ELF-1 (cell line): ENCODE measurements around the gene CUBN.

Experiments used
- DNase-seq: peaks from one replicate; pipeline ENCODE4 v3.0.0-alpha.2; 2016; ENCODE audit warnings: low read depth, low spot score

CUBN gene

DNA sequence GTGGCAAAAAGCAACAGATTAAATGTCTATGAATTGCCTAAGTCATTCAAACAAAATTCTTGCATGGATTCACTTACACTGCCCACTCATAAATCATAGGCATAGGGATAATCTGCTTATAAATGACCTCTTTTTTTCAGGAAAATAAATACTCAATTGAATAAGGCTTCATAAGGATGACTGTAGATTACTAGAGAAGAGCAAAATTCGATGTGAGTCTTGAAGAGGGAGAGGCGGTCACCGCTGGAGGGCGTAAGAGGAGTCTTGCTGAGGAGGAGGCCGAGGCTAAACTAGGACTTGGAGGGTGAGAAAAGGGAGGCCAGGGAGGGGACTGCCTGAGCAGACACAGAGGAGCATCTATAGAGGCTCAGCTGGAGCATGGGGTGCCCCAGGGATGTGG is 177.0 kb downstream of the CUBN start:
- DNase-seq = peak; percentile 24

DNA sequence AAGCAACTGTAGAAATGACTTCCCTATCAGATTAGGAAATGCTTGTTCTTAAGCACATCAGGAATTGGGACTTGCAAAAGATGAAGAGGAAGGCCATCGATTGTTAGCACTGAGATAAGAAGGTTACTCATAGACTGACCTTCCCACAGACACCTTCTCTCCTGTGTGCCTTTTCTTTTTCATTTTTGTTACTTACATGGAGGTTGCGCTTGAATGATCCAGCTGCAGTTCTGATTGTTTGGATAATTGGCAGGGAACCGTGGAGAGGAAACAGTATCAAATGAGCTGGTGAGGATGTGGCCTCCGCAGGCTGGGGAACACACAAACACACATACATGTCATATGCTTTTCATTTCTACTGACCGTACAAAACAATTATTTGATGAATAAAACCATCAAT is 177.5 kb downstream of the CUBN start:
- DNase-seq = no peak

DNA sequence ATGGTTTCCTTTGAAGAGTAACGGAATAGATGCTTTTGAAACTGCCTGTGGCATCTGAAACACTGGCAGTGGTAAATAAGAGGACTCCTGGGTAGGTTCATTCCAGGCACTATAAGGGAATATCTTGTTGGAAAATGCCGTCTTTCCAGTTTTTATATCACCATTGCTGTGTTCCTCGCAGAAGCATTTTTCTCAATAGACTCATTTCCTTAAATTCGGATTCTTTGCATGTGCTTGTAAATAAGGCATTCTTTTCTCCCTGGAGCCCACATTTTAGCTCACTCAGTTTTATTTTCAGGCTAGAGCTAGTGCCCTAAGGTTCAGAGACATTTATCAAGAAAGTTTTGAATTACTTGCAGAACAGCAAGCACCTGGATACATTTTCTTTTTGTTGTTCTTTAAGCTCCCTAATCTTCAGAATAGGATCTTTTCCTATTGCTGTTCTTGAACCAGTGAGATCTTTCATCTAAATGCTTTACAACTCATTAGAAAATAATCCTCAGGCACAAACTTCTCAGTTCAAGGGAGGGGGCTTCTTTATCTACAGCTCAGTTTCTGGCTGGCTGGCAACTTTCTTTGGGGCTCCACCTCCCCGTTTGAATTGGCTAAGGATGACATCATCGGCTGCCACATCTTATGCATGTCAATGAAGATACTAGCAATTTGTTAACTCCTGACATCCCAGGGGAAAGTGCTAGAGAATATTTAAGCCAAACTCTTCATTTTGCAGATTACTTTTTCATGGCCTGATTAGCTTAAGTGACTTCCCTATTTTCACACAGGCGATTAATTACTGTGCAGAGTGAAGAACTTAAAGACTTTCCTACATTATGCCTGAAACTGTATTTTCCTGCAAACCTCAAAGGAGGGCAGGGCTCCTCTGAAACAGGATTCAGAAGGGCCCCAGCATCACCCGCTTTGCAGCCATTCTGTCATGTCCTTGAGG is 178.7 kb downstream of the CUBN start:
- peak; percentile 69 for DNase-seq

DNA sequence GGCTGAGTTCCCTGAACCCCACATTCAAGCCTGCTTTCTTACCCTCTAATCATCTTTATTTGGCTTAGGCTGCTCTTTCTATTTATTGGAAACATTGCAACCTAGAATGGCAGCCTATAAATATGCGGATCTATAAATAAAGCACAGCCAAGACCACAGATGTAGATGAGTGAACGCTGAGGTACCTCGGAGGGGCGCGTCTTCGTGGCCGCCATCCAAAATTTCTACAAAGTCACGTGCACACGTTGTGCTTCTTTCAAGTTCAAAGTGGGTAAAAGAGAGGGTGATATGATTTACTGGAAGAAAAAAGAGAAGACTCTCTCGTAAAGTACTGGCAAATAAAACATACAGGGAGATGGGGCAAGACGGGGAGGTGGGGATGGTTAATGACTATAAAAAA is 179.8 kb downstream of the CUBN start:
- no peak for DNase-seq

DNA sequence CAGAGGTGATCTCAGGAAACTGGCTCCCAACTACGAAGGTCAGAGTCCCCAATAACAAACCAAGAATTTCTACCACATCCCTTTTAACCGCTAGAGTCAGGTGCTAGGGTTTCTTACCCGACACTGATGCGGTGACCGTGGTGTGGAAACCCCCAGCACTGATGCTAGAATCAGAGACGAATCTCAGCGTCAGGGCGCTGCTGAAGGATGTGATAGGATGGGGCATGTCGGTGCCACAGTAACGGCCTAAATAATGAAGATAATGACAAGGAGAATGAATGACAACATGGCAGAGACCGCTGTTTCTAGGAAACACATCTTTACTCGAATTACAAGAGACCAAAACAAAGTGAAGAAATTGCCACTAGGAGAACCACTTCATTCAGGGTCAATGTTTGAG is 181.2 kb downstream of the CUBN start:
- DNase-seq = no peak

DNA sequence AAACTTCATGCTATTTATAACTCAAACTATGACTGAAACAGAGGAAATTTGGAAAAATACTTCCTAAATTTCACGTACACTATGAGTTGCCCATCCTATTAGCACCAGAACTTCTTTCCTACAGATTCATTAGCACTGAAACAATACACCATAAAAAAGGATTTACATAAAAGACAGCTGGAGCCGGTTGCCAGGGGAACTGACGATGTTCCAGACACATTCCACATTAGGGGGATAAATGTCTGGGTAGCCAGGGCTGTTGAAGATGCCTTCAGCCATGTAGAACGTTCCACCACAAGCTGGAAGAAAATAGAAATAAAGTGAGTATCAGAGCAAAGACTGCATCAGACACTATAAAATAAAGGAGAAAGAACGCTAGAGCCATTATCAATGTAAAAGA is 182.5 kb downstream of the CUBN start:
- no peak for DNase-seq

DNA sequence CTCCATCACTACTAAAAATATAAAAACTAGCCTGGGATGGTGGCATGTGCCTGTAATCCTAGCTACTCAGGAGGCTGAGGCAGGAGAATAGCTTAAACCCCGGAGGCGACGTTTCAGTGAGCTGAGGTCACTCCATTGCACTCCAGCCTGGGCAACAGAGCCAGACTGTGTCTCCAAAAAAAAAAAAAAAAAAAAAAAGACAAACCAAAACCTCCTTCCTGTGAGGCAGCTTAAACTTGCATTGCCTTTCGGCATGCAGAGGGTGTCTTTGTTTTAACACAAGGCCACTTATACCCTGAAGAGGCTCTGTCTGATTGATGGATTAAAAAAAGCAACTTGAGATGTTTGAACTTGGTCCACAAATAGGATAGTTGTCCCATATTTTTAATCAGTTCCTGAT is 184.0 kb downstream of the CUBN start:
- DNase-seq = peak; percentile 32

DNA sequence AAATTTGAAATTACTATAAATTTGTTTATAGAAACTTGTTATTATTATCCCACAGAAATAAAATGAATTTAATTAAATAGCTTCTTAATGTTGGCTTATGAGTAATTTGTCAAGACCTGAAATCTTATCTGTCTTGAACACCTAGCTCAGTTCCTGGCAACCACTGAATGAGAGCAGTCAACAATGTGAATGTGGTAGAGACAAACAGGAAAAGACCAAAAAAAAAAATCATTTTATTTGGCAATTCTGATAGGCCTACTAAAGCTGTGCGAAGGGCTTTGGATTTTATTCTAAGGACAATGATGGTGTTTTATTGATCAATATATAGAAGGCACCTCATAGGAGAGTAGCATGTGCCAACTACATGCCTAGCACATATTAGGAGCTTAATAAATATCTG is 184.6 kb downstream of the CUBN start:
- DNase-seq = no peak

DNA sequence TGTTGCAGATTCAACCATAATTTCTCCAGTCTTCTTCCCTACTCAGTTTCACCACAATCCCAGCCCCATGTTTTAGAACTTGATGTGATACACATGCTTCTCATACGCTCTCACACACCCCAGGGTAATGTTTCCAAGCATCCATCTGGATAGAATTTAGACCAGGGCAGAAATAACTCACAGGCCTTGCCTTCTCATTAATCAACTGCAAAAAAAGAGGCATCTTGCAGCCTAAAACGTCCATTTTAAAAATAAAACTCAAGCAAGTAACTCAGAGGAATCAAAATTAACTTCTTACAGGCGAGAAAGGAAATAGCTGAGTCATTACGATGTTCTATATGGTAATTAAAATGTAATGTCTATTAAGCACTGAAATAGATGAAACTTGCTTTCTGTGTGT is 185.2 kb downstream of the CUBN start:
- DNase-seq = no peak

DNA sequence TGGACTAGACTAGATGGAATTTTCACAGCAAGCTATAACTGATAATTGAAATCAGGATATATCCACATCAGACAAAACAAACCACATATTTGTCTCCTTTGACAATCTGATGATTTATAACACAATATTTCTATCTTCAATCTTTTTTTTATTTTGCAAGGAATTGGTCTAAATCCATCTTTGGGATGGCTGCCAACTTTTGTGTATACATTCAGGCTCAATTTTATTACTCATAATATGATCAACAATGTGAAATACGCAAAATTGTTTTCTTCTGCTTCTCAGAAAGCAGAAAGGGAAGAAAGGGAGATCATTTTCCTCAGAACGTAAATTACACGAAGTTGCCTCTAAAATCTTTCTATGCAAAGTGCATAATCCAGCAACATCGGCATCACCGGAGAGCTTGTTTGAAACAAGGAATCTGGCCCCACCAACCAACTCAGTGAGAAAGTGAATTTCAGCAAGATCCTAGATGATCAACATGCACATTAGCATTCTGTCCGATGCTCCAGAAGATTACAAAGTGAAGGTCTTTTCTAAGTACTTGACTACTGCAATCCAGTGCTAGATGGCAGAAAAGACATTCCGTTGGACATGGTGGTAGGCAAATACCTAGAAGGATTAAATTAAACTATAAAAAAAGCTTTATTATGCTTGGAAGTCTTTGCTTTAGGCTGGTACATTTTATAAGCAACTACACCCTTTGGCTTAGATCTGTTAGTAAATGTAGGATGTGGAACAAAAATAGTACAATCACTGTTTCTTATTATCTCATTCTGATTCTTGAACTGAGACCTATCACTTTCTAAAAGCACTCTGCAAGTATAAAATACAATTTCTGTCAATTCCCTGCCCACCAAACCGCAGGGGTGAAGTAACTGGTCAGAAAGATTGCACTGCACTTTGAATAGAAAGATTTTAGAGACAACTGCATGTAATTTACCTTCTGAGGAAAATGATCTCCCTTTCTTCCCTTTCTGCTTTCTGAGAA is 186.0 kb downstream of the CUBN start:
- no peak for DNase-seq

DNA sequence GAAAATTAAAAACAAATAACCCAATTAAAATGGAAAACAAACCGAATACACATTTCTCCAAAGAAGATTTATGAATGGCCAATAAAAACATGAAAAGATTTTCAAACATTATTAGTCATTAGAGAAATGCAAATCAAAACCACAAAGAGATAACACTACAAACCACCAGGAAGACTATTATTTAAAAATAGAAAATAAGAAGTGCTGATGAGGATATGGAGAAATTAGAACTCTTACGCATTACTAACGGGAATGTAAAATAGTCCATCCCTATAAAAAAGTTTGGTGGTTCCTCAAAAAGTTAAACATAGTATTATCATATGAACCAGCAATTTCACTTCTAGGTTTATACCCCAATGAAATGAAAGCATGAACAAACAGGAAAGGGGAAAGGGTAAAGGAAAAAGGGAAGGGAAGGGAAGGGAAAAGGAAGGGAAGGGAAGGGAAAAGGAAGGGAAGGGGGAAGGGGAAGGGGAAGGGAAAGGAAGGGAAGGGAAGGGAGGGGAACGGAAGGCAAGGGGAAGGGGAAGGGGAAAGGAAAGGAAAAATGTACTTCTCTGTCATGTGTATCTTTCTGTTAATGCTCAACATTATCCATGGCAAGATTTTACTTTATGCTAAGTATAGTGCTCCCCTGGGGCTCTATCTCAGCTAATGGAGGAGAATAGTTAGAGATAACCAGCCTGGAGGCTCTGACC is 187.1 kb downstream of the CUBN start:
- no peak for DNase-seq

DNA sequence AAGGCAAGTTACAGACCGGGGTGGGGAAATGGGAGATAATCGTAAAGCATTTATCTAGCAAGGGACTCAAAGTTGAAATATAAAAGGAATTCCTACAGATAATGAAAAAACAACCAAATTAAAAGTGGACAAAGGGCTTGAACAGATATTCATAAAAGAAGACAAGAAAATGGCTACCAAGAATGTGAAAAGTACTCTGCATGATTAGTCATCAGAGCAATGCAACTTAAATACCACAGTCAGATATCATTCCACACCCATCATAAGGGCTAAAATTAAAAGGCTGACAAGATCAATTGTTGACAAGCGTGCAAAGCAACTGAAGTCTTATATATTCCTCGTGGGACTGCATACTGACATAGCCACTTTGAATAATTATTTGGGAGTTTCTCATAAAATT is 187.7 kb downstream of the CUBN start:
- DNase-seq = no peak

DNA sequence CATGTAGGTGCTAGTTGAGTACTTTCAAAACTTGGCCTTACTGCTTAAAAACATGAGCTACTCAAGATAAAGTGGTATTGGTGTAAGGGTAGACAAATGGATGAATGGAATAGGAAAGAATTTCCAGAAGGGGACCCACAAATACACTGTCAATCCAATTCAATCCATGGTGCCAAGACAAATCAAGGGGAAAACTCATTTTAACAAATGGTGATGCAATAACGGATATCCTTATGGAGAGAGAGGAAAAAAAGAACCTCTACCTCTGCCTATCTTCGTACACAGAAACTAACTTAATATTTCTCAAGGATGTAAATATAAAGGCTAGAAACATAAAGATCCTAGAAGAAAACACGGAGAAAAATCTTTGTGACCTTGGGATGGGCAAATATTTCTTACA is 188.5 kb downstream of the CUBN start:
- no peak for DNase-seq

DNA sequence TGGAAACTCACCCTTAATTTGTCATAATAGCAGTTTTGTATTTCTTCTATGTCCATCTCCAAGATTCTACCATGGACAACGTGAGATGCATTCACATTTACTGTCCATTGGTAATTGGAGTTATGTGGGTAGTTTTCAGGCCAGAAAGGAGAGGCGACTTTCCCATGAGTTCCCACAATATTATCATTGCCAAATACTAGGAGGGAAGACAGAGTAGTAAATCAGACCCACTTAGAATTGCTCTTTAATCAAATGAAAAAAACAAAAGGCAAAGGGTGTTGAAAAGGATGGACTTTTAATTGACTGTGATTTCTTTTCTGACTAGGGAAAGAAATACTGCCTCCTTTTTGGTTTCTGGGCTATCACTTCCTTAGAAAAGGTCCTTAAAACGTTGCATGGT is 190.7 kb downstream of the CUBN start:
- no peak for DNase-seq

DNA sequence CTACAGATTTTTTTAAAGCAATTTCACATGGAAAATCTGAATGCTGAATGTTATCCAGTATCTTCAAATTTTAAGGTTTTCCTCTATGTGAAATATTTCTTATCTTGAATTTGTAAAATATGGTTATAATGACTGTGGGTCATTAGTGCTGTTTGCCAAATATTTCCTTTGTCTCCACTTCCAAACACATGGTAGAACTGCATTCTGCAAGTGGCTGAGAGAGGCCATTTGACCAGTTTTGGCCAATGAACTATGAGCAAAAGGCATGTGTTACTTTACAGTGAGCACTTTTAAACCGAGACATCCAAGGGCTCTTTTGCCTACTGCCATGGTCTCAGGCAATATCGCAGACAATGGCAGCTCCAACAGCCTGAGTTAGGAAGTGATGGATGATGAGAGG is 195.2 kb downstream of the CUBN start:
- no peak for DNase-seq

DNA sequence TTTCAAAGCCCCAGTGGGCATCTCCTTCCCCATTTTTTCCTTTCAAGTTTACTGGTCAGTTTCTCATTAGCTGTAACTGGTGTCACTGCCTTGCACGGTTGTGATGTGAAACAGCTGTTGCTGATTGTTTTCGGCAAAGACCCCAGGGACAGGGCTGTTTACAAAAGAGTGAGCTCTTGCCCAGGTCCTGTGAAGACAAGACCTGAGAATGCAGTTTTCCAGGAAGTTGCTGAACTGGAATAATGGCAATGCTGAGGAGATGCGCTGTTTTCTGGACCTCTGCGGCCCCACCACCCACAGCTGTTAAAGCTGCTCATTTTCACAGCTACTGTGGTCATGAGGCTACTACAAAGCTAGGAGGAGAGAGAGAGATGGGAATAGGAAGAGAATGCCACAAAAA is 195.8 kb downstream of the CUBN start:
- peak; percentile 40 for DNase-seq

DNA sequence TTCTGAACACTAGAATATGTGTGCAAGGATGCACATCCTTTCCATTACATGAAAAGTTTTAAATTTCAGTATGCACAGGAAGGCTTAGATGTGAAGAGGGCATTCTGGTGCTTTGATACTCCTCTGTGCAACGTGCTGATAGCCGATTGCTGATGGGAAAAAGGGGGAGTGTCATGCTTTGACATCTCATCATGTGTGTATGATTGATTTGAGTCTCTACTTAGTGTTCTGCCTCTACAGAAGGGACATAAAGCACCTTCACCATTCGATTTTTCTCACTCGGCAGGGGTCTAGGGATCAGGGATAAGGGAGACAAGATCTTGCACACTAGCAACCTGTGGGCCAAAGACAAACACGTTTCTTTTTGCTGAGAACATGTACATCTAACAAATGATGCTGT is 197.7 kb downstream of the CUBN start:
- no peak for DNase-seq

DNA sequence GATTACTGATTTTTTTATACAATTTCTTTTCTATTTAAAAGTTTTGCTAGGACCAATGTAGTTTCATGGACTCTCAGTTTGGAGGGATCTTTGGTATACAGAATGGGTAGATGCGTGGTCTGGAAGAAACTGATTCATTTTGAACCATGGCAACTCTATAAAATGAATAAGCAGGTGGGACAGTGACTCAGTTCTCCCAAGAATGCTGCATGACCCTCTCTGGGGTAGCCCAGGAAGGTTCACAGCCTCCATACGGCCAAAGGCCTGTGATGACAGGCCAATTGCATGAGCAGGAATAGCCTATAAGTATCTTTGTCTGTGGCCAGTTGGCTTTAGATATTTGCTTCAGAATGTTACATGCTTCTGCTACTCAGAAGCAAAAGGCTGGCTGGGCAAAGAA is 199.1 kb downstream of the CUBN start:
- DNase-seq = no peak

DNA sequence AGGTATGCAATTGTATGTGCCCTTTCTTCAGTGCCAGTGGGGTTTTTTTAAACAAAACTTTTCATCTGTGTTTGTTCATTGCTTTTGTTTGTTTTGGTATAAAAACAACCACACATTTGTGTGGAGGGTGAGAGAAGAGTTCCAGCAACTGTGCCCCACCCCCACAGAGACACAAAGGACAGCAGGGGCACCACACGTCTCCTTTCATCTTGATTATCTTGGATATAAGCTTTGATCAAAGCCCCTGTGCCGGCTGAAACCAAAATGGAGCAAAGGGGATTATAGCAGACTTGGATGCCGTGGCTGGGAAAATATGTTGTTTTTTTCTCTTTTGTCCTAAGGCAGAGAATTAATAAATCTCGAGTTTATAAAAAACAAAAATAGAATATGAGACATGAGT is 200.5 kb downstream of the CUBN start:
- peak; percentile 37 for DNase-seq

DNA sequence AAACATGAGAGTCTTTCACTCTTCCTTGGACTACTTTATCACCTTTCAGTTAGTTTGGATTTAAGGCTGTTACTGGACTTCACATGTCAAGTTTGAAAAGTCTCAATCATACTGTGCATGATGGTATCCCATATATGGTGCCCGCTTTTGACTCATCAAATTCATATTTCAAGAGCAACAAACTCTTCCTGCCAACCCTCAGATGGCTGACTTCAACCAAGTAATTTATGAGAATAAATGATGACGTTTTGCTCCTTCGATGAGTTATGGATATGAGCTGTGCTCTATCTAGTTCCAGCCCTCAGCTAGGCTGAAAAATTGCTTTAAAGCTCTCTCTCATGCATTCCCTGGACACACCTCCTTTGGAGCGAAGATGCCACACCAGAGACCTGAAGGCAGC is 202.1 kb downstream of the CUBN start:
- DNase-seq = no peak

DNA sequence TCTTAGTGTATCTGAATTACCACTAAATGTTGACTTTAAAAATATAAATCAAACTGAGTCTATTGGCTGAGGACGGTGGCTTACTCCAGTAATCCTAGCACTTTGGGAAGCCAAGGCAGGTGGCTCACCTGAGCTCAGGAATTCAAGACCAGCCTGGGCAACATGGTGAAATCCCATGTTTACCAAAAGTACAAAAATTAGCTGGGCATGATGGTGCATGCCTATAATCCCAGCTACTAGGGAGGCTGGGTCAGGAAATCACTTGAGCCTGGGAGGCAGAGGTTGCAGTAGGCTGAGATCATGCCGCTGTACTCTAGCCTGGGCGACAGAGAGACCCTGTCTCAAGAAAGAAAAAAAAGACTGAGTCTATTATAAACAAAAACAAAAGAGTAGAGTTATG is 205.9 kb downstream of the CUBN start:
- DNase-seq = no peak

DNA sequence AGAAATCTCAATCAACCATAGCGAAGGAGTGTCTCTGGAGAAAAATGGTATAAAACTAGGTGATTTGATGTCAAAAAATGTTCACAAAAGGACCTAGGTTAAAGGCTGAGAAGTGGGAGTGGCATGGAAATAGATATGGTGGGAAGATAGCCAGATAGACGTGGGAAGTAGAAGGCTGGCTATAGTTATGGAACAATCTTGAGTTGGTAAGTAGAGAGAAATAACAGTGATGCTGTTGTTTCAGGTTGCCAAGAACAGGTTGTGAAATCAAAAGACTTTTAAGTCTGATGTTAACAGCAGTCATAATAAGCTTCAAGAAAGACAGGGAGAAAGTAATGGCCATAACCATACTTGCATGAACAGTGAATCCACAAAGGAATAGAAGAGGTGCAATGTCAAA is 206.3 kb downstream of the CUBN start:
- DNase-seq = no peak
